Glomerular endothelial cell (primary cell): ENCODE results near the gene C12orf60. TPM values are rescaled to one million over a fixed set of nuclear protein-coding genes. Genes with fewer than 3 reads are reported as not detected.

Experiments used
- DNase-seq: peaks from one replicate; pipeline ENCODE4 v3.0.0-alpha.2; 2011; ENCODE audit warnings: low read depth, low spot score; ENCODE audit errors: extremely low read depth
- total RNA-seq: library from RNA; depleted of rRNA; stranded (reverse); fragments of >200 nt; gene quantifications from 2 replicates; pipeline ENCODE4 v1.2.3, GENCODE V29; 2015

The C12orf60 gene
- total RNA-seq, 1 donor from 2014 or later = 2.1 TPM

GRCh38 chr12:14871247-14871646 lies 67.8 kb downstream of the C12orf60 start:
- DNase-seq = no peak

- DNase-seq = no peak
Measured at GRCh38 chr12:14871886-14872285, 68.4 kb downstream of the C12orf60 start.

GRCh38 chr12:14873440-14874185 lies 70.1 kb downstream of the C12orf60 start:
- no peak for DNase-seq

Other genes starting within 250 kb of the C12orf60 start
- 0.23 and 0.29 TPM in 2 replicates for gene PLBD1, start 235.8 kb upstream of the C12orf60 start, total RNA-seq
- gene GUCY2C, start 107.1 kb upstream of the C12orf60 start, total RNA-seq = not detected in 2 replicates
- gene WBP11, start 192 bp upstream of the C12orf60 start, total RNA-seq = 21.6 and 24.1 TPM in 2 replicates
- gene SMCO3, start 10.5 kb downstream of the C12orf60 start, total RNA-seq = 0.05 and 0.12 TPM in 2 replicates
- 0.29 and 1.8 TPM in 2 replicates for gene ART4, start 39.9 kb downstream of the C12orf60 start, total RNA-seq
- 2.6 and 9.1 TPM in 2 replicates for gene MGP, start 82.2 kb downstream of the C12orf60 start, total RNA-seq
- gene ERP27, start 134.9 kb downstream of the C12orf60 start, total RNA-seq = not detected in 2 replicates
- gene ARHGDIB, start 157.9 kb downstream of the C12orf60 start, total RNA-seq = 272 and 438 TPM in 2 replicates
- gene PDE6H, start 169.4 kb downstream of the C12orf60 start, total RNA-seq = not detected in 2 replicates